Embryonic facial prominence (tissue), 1 donor: ENCODE measurements around the gene PAK5.
A peak's percentile ranks its signal among the peaks of the same experiment; 100 is the strongest.

Experiments
- DNase-seq: peaks from one replicate; pipeline ENCODE4 v3.0.0-alpha.2; 2016; ENCODE audit errors: extremely low spot score

PAK5 gene

DNA sequence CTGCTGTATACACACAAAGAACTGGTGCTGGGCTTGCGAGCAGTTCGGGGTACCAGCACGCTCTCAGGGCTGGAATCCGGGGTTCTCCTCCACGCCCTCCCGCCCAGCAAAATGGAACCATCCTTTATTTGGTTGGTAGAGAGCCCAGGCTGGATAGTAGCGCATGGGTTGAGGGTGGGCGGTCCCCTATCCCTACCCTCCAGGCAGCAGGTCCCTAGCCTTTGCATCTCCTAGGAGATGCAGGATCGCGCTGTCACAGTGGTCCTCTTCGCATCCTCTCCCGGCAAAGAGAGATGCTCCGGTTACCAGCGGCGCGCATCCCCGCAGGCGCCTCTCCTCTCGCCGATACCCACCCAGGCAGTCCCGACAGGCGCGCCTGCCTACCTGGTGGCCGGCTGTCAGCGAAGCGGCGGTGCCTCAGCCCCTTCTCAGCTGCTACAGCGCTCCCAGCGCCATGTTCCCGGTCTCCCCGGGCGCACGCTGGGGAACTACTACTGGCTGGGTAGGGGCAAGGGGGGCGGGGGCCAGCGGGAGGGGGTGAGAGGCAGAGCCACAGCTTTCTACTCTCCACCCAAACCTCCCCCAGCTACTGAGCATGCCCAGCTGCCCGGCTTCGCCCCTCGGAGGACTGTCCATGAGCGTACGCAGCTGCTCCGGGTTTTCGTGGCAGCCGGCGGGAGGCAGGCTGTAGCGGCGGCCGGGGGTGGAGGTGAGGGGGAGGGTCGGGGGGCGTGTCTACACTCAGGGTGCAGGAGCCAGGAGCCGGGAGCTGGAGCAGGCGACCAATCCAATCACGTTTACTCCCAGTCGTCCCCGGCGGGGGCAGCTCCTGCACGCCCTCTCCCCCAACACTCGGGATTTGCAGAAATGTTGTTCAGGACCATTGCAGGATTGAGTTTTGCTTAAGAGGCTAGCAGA, at the start of gene PAK5:
Gene PAK5 (minus strand): TSS at position 699 of the 918 bp plus-strand sequence. CDS start 194,748 bp downstream, outside the sequence.
- peak; percentile 70 for DNase-seq

DNA sequence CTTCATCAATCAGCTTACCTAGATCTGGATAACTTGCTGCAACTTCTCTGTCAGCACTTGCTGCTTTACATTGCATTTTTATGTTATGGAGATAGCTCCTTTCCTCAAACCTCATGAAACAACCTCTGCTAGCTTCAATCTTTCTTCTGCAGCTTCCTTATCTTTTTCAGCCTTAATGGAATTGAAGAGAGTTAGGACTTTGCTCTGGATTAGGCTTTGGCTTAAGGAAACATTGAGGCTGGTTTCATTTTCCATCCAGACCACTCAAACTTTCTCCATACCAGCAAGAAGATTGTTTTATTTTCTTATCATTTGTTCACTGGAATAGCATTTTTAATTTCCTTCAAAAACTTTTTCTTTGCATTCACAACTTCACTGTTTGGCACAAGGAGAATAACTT, 48.8 kb upstream of the PAK5 start:
- DNase-seq = no peak

DNA sequence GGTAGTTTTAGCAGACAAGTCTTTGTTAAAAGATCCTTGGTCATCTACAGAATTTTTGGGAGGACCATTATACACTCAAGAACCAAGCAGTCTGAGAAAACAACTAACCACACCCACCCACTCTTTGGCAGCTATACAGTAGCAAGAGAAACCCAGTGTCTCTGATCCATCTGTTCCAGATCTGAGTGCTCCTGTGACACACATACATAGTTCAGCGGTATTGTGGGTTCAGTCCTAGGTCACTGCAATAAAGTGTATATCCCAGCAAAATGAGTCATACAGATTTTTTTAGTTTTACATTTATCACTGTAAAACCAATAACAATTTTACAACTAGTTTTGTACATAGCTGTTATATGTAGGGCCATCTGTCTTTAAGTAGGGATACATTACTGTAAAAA, 47.4 kb upstream of the PAK5 start:
- no peak for DNase-seq

DNA sequence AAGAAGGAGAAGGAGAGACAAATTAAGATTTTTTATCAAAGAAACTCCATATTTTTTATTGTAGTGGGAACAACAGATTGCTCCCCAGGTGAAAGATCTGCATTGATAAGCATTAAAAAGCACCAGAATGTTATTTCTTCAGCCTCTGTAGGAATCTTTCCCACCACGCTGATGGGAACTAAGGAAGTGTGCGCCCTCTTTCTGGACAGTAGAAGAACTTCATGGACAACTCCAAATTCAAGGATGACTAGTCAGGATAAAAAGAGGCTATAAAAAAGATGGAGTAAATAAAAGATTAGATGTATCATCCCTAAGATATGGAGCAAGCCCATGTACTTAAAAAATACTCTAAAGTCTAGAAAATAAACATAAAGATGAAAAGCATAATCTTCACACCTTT, 45.8 kb upstream of the PAK5 start:
- no peak for DNase-seq

DNA sequence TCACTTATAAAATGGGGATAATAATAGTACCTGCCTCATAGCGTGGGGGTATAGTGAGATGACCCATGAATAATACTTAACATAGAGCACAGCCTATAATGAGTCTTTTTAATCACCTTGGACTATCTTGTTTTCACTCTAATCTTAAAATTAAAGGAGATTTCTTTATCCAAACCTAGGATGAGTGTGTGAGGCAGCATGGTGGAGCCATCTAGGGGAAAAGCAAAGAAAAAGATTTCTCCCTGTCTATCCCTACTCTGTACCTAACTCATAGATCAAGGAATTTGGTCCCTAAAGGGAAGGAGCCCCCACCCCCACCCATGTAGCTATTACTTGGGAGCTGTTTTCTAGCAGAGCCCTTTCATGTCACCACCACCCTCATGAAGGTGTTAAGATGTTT, 45.2 kb upstream of the PAK5 start:
- no peak for DNase-seq

DNA sequence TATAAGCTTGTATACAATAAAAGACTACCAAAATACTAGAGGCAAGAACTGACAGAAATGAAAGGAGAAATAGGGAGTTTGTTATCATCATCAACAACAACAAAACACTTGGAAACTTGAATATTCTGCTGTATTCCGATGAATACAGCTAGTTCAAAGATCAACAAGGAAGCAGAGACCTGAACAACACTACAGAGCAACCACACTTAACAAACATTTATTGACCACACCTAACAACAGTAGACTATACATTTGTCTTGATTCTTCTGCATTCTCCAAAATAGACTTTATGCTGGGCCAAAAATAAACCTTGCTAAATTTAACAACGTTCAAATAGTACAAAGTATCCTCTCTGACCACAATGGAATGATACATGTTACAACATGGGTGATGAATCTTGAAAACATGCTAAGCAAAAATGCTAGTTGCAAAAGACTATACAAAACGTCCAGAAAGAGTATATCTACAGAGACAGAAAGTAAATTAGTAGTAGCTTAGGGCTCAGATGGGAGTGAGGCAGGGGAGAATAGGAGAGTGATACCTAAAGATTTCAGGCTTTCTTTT, 39.1 kb upstream of the PAK5 start:
- no peak for DNase-seq

DNA sequence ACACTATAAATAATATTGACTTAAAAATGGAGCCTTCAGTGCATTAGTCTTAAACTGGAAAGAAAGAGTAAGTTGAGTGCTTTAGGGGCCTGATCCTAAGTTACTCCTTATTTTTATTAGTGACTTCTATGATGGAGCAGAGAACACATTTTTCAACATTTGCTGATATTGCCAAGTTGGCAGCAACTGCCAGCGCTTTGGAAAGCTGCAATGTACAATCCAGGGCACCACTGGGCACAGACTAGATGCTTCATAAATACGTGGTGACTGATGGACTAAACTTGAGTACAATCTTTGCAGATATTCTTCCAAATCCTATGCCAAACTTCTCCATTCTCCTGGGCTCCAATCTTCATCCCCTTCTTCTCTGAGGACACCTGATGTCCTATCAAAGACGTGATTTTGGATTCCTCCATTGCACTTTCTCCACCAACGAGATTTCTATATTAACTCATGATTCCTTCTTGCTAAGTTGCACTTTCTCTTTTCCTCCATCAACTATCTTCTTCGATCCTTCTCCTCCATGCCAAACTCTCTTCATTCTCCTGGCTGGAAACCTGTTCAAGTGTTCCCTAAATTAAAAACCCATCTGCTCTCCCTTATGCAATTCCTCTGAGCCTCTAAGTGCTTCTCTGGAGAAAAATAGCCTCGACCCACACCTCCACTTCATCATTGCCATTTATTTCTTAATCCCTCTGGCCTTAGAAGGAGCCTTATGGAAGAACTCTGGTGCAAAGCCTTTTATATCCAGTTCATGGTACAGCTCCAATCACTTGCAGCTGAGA, 28.5 kb upstream of the PAK5 start:
- DNase-seq = no peak

DNA sequence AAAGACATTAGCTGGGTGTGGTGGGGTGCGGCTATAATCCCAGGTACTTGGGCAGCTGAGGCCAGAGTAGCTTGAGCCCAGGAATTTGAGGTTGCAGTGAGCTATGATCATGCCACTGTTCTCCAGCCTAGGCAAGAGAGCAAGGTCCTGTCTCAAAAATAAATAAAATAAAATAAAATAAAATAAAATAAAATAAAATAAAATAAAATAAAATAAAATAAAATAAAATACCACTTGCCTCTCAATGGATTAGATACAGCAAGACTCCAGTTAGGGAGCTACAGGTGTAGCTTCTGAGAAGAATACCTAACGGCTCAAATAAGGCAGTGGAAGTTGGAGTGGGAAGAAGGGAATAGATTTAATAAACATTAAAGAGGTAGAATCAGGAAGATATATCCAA, 13.7 kb upstream of the PAK5 start:
- no peak for DNase-seq

DNA sequence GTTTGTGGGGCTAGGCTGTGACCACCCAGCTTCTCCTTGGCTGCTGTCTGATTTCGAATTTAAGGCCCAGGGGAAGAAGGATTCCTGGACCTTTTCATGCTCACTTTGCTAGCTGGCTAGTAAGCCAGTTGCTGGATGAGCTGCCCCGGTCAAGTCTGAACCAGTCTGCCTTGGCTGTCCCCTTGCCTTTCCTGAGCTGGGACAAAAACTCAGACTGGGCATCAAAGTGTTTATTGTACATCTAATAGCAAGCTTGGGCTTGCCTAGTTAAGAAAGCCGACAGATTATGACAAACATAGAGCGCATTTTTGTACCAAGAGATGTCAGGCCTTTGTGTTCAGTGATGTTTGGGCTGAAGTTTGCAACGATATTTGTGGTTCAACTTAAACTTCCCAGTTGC, 750 bp upstream of the PAK5 start:
- DNase-seq = no peak

DNA sequence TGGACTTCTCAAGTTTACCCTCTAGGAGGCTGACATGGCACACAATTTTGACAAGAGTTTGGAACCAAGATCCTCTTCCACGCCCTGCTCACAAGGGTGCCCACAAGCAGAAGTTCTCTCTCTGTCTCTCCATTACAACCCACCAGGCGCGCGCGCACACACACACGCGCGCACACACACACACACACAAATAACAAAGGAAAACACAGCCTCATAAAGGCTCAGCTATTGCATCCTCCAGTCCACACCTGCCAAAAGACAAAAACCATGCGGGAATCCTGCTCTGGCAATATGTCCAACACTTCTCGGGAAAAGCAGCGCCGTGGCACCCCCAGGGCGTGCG, 870 bp downstream of the PAK5 start:
- no peak for DNase-seq

DNA sequence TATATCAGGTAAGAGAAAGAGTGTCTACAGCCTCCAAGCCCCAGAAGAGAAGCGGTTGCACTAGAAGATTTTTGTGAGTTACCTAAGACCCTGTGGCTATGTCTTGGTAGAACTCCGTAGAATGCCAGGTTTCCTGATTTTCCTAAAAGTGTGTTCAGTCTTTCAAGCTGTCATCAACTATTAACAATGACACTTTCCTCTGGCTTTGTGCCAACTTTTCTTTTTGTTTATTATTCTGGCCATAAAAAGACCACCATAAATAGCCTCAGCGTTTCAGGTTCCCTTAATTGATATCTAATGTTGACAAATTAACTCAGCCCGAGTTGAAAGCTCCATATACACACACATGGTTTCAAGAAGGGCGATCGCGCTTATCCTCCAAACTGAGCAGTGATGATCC, 1.2 kb downstream of the PAK5 start:
- DNase-seq = no peak

DNA sequence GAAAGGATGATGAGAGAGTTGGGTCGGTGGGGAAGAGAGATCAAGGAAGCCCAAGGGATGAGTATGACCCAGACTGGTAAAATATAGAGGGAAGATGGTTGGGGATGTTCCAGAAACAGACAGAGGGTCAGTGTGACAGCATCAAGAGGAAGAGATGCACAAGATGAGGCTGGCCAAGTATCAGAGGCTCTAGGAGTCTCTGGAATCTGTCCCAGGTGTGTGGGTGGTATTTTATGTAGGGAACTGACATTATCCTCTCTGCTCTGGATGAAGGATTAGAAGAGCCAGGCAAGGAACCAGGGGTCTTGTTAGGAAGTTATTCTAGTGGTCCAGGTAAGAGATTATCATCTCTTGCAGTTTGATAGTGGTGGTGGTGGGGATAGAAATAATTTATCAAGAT, 3.6 kb downstream of the PAK5 start:
- DNase-seq = no peak

DNA sequence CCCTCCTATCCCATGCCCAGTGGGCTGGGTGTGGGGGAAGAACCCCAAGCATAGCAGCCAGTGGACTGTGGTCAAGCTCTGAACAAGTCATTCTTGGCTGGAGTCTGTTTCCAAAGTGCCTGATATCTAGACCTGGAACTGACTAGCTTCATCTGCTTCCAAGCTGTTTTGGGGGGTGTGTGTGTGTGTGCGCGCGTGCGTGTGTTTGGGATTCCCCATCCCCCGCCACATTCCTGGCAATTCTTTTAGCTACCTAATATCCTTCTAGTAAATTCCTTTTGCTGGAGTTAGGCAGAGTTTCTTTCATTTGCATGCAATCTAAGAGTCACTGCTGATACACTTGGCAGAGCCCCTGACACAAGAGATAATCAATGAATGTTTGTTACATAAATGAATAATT, 7.8 kb downstream of the PAK5 start:
- no peak for DNase-seq

DNA sequence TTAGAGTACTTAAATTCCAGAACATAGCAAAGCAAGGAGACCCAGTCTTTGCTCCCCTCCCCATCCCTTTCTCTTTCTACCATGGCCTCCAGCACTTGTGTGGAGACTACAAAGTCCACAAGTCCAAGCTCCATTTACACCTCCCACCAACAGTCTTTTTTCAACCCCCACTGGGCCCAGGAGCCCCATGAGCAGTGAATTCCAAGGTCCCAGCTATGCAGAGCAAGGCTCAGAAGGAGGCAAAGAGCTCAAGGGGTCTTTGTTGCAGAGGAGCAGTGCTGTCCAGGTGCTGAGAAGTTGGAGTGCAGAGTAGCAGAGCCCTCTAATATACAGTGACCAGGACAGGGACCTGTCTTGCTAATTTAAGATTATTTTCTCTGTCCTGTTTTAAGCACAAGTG, 9.0 kb downstream of the PAK5 start:
- DNase-seq = no peak

DNA sequence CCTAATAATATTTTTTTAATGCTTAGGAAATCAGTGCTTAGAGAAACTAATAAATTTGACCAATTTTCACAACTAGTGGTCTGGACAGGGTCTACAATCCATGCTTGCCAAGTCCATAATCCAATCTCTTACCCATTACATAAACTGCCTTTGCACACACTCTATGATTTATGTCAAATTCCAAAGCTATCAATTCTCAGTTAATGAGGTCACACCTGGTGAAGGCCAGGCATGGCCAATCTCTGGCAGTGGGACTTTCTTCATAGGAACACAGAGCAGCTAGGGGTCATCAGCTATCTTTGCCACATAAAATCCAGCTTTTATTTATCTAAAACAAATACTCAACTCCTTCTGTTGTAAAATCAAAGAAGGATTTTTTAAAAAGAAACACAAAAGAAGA, 21.2 kb downstream of the PAK5 start:
- no peak for DNase-seq

DNA sequence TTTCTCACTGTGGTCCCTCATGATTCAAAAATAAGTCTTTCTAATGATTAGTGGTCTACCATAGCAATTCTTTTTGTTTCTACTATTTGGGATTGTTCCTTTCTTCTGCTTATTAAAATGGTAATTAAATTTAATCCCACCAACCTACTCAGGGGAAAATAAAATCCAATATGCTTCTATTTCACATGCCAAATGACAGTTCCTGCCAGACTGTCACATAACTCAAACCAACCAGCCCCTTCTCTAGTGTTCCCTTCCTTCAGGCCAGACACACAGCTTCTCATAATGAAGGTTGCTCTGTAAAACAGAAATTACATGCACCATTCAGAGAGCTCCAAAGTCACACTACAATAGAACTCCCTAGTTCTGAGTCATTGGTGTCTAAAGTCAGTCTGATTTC, 23.2 kb downstream of the PAK5 start:
- no peak for DNase-seq

DNA sequence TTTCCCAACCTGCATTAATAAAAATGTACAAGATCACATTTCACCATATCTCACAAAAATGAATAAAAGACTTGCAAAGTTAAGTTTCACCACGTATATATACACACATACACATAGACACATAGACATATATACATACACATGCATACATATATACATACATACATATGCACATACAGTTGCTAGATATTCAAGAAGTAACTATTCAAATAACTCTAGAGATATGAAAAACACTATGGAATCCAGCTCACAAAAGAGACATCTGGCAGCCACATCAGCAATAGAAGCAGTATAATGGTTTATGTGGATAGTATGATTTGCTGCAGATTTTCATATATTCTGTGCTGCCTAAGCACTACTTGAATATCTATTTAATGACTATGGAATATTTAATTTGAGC, 28.1 kb downstream of the PAK5 start:
- no peak for DNase-seq

DNA sequence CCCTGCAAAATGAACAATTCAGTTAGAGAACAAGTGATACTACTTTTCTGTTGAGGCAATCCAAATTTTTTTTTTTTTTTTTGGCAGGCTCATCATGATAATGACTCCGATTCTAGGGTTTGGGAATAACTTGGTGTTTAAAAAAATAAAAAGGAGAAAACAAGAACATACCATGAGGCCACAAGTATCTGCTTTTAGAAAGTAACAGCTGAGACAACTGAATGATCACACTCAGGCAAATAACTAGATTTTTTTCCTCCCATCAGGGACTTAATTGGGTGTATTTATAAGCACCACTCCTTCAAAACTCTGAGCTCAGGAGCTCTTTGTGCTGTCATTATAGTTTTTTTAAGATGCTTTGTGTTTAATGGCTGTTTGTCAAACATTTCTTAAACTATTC, 29.6 kb downstream of the PAK5 start:
- no peak for DNase-seq

DNA sequence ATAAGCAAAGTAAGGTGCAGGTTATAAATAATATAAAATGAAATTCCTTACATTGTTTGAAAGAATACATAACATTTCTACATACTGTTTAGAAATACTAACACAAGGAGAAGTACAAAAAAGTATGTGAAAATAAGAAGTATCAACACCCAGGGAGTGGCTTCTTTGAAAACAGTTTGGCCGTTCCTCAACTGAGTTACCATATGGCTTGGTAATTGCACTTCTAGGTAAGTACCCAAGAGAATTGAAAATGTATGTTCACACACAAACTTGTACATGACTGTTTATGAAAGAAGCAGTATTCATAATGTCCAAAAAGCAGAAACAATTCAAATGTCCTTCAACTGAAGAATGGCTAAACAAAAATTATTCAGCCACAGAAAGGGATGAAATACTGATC, 30.7 kb downstream of the PAK5 start:
- no peak for DNase-seq

DNA sequence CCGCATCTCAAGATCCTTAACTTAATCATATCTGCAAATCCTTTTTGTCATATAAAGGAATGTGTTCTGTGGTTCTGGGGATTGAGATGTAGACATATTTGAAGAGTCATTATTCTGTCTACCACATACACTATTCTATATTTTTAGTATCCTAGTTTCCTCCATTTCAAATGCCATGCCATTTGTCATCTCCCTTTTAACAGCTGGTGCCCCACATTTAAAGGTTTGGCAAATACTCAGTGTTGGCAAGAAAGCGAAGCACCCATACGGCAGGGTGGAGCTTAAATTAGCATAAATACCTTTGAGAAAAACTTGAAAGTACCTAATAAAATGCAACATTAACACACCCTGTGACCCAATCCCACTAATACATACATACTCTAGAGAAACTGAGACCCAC, 31.7 kb downstream of the PAK5 start:
- no peak for DNase-seq

DNA sequence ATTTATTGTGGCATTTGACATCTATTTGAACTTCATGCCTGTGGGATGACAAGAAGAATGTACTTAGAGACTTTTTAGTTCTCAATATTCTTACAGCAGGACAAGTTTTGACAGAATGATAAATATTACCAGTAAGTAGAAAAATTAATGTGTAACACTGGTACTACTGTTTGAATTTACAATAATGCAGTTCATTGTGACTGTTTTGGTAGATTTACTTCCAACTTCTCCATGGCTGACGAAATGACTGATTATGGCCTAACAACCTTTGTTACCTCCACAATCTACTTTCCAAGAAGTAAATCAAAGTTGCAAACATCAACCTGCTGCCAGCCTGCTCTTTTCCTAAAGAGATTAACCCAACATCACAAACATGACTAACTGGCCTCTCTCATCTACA, 38.5 kb downstream of the PAK5 start:
- DNase-seq = no peak

DNA sequence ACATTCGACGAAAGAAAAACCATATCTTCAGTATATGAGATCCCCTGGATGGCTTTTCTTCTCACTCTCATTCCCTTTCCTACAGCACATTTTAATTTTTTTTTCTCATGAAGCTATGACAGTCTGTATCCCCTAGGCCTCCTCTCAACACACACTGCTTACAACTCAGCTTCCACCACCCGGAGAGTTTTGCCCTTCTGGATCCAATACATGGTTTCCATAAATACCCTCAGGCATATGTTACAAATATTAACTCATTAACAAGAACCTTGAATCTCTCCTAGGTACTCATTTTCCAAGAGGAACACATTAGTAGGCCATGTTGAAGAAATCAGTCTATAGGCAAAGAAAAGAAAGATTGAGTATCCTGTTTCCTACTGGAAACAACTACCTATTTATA, 44.0 kb downstream of the PAK5 start:
- DNase-seq = no peak

DNA sequence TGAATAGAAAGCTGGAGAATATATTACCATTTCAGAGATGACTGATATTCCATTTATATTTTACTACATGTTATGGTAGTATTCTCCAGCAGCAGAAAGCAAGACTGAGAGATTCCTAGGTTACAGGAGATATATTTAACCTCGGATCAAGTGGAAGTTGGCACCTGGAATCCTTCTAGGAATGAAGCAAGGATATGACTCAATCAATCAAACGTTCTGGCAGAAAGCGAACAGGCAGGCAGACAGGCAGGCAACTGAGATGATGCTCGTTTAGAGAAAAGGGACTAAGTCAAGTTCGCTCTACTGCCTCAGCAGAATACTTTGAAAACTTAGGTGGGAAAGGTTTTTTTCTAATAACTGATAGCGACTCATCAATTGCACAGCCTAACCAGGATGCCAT, 46.2 kb downstream of the PAK5 start:
- DNase-seq = no peak
